Left lung (tissue), 10 donors: ENCODE results near the gene NFE2. TPM values are rescaled to one million over a fixed set of nuclear protein-coding genes. Genes with fewer than 3 reads are reported as not detected.

Experiments used
- ATAC-seq: fragments of 200-7000 bp; cut with Tn5 transposase; one replicate; pipeline ENCODE4 v1.9.1; 2020; ENCODE audit warnings: moderate library complexity
- DNase-seq, 4 donors: peaks; one replicate each; pipeline ENCODE4 v3.0.0-alpha.2; 2013 to 2020
- H3K27ac ChIP-seq, 2 donors: fragments of 200-600 bp; sonication (generic) in 1 of 2; one replicate each; pipeline versions ENCODE4 v1.5.0 to v1.8.0; 2020 to 2021
- H3K27me3 ChIP-seq, 2 donors: fragments of 200-600 bp; sonication (generic) in 1 of 2; one replicate each; pipeline versions ENCODE4 v1.5.0 to v1.8.0; 2020 to 2021
- H3K36me3 ChIP-seq, 2 donors: fragments of 200-600 bp; sonication (generic) in 1 of 2; one replicate each; pipeline versions ENCODE4 v1.5.0 to v1.8.0; 2020 to 2021
- H3K4me1 ChIP-seq, 2 donors: fragments of 200-600 bp; one replicate each; pipeline ENCODE4 v1.8.0; 2021
- H3K4me3 ChIP-seq, 2 donors: fragments of 200-600 bp; sonication (generic) in 1 of 2; one replicate each; pipeline versions ENCODE4 v1.5.0 to v1.8.0; 2020 to 2021; ENCODE audit warnings: mild to moderate bottlenecking in 1 of 2
- H3K9me3 ChIP-seq, 2 donors: fragments of 200-600 bp; sonication (generic) in 1 of 2; one replicate each; pipeline versions ENCODE4 v1.5.0 to v1.8.0; 2020 to 2021
- intact Hi-C, 2 donors: fragments of 100-400 bp; cut with DNase I; formaldehyde crosslinking; loops; one replicate each; pipeline versions ENCODE4 v1.11.2 to v1.14.2; 2022
- polyA plus RNA-seq, 6 donors: library from polyadenylated mRNA; unstranded; fragments of 120-200 nt; gene quantifications; one replicate each; pipeline ENCODE4 v1.2.1, GENCODE V29; 2013; ENCODE audit not compliant: insufficient read length in 6 of 6
- total RNA-seq, 2 donors: library from RNA; stranded (reverse); fragmentation: NEBNext Ultra II Directional; extraction: Animal tissue kit (Norgen Biotek cat#: 25700); gene quantifications; one replicate each; pipeline ENCODE4 v1.2.1, GENCODE V29; 2021
- TF ChIP-seq, protein P1 (sequence below), 2 donors: fragments of 200-600 bp; sonication (generic) in 1 of 2; IDR thresholded peaks; one replicate each; pipeline versions ENCODE4 v1.5.0 to v1.8.0; 2021; ENCODE audit warnings: antibody characterized with exemption in 2 of 2
- donor health status: DM: no; HTN: yes; CAD: no.
- donor health status: DM: no; HTN: no; CAD: no.

NFE2 gene
- total and polyA plus RNA-seq, 8 donors, result 2.9 to 21.3 (median 5.7) TPM

DNA sequence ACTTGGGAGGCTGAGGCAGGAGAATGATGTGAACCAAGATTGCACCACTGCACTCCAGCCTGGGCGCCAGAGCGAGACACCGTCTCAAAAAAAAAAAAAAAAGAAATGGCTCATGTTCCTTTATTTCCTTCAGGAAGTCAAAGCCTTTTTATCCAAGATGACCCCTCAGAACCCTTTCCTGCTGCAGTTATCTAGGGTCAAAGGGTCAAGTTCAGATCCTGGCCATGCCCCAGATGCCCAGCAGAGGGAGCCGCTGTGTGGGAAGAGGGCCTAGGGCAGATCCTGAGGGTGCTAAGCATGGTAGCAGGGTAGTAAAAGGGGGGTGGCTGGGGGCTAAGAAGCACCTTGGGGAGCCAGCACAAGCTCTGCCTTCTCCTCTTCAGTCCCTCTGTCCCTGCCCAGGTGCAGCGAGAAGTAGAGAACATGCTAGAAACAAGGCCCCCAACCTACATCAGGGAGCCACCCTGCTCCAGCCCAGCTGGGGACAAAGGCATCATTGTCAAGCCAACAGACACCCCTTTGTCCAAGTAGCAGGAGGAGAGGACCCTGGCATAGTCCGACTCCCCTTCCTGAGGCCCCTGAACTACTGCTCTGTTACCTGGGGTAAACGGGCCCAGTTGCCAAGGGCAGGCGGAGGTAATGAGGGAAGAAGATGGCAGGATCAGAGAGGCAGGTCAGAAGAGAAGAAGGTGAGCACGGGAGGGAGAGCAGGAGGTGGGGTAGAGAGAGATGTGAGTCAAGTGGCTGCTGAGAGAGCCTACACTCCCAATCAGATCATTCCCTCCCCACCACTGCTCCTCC lies 6.5 kb downstream of the NFE2 start:
- peak in 2 of 4 donors; percentile 60 to 89 for DNase-seq
- Histone ChIP-seq H3K4me3 (peak overlapping the region in 1 of 2 donors; percentile 21), H3K27me3 (peaks cover 0 to 9% of the 10 kb centered on the region in 2 donors), H3K27ac (peak overlapping the region in 1 of 2 donors; percentile 86), H3K4me1 (peaks cover 0 to 83% of the 10 kb centered on the region in 2 donors), H3K9me3 (no peaks in the 10 kb centered on the region), H3K36me3 (peaks cover 0 to 39% of the 10 kb centered on the region in 2 donors)
- peak; percentile 90 for ATAC-seq
- intact Hi-C loops, result loop anchor here in 1 of 2 donors (10.0 kb wide), 1 partner anchor 70 kb away; the partner anchor contains the start of gene GPR84
- TF ChIP-seq, protein P1, sequence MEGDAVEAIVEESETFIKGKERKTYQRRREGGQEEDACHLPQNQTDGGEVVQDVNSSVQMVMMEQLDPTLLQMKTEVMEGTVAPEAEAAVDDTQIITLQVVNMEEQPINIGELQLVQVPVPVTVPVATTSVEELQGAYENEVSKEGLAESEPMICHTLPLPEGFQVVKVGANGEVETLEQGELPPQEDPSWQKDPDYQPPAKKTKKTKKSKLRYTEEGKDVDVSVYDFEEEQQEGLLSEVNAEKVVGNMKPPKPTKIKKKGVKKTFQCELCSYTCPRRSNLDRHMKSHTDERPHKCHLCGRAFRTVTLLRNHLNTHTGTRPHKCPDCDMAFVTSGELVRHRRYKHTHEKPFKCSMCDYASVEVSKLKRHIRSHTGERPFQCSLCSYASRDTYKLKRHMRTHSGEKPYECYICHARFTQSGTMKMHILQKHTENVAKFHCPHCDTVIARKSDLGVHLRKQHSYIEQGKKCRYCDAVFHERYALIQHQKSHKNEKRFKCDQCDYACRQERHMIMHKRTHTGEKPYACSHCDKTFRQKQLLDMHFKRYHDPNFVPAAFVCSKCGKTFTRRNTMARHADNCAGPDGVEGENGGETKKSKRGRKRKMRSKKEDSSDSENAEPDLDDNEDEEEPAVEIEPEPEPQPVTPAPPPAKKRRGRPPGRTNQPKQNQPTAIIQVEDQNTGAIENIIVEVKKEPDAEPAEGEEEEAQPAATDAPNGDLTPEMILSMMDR (IDR thresholded peaks at IDR 0.05), result peak; percentile 61 to 84

DNA sequence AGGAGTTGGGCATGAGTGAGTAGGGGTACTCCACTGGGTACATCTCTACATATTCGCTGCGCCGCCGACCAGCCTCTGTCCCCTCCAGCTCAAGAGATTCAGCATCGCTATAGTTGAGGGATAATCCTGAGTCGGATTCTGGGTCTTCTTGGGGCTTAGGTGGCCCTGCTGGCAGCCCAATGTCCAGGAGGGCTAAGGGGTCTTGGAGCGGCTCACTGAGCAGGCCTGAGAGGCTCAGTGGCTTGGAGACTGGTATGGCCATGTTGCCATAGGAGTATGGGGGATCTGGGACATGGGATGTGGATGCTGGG lies 7.9 kb downstream of the NFE2 start:
- Histone ChIP-seq H3K4me1 (peaks cover 0 to 83% of the 10 kb centered on the region in 2 donors), H3K27ac (no peak overlapping the region), H3K36me3 (peaks cover 0 to 49% of the 10 kb centered on the region in 2 donors), H3K9me3 (no peaks in the 10 kb centered on the region), H3K4me3 (no peak overlapping the region), H3K27me3 (no peaks in the 10 kb centered on the region)
- TF ChIP-seq, protein P1 (IDR thresholded peaks at IDR 0.05), result no peak
- DNase-seq (no peak), ATAC-seq (no peak)
- intact Hi-C loops, result loop anchor here in 1 of 2 donors (10.0 kb wide), 1 partner anchor 72 kb away; the partner anchor contains the start of gene GPR84

DNA sequence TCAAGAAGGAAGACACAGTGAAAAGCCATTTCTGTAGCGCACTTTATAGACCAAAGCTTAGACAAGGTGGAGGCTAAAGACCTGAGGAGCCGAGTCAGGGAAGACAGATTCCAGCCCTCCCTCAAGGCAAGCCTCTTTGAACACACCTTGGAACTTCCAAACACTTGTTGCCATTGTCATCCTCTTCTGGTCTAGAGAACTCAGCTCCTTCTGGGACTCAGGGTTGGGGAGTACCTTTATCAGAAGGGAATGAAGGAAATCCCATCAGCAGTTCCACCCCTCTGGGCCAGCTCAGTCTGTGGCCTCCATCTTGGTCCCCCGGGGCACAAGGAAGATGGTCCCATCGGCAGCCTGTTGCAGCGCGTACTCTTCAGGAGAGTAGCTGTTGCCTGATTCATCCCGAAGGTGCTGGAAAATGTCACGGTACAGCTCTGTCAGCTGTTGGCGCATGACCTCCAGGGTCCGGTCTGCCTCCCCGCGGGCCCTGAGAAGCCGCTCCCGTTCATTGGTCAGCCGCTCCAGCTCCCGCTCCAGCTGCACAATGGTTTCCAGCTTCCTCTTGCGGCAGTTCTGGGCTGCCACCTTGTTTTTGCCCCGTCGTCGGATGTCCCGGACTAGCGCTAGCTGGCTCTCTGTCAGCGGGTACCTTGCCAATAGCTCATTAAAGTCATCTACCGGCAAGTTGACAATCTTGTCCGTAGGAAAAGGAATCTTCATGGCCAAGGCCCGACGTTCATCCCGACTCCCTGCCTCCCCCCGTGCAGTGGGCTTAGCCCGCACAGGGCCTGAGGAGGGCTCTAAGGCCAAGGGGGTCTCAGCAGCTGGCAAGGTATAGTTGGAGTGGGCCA lies 8.5 kb downstream of the NFE2 start:
- H3K4me3 ChIP-seq, result no peak overlapping the region
- intact Hi-C loops, result loop anchor here in 1 of 2 donors (10.0 kb wide), 1 partner anchor 72 kb away; the partner anchor contains the start of gene GPR84
- H3K27me3 ChIP-seq, result no peaks in the 10 kb centered on the region
- H3K27ac ChIP-seq, result no peak overlapping the region
- peaks cover 0 to 55% of the 10 kb centered on the region in 2 donors for H3K36me3 ChIP-seq
- DNase-seq (no peak), ATAC-seq (no peak)
- peaks cover 0 to 84% of the 10 kb centered on the region in 2 donors for H3K4me1 ChIP-seq
- TF ChIP-seq, protein P1 (IDR thresholded peaks at IDR 0.05), result no peak
- H3K9me3 ChIP-seq, result no peaks in the 10 kb centered on the region

DNA sequence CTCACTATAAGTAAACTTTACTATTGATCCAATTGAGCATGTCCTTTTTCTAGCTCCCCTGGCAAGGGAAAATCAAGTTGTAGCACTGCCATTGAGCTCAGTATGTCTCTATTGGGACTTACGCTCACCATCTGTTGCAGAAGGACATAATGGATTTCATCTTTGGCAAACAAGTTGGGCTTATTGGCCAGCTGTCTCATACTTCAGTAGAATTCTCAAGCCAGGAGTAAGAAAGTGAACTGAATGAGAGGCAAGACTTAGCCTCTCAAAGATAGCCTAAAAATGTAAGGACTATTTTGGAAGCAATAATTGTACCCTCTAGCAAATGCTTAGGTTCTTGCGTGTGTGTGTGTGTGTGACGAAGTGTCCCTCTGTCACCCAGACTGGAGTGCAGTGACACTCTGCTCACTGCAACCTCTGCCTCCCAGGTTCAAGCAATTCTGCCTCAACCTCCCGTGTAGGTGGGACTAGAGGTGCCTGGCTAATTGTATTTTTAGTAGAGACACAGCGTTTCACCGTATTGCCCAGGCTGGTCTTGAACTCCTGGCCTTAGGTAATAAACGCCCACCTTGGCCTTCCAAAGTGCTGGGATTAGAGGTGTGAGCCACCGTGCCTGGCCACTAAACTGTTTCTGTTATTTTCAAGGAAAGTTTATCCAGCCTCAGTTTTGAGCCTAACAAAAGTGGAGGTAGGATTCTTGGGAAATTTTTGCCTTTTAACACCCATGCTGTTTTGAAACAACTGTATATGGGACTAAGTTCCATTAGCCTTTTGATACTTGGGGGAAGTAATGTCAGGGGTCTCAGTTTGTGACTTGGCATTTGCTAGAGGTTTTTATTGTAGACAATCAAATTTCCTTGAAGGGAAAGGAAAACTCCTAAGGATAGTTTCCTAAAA lies 13.3 kb downstream of the NFE2 start:
- H3K36me3 ChIP-seq, result peaks cover 10 to 90% of the 10 kb centered on the region in 2 donors

More for the DNA sequence above, 13.3 kb downstream of the NFE2 start:
- H3K4me1 ChIP-seq, result peaks cover 22 to 82% of the 10 kb centered on the region in 2 donors
- no peak for ATAC-seq
- H3K9me3 ChIP-seq, result no peaks in the 10 kb centered on the region
- intact Hi-C loops, result no loop called here
- no peak for DNase-seq
- H3K27ac ChIP-seq, result no peak overlapping the region
- no peaks in the 10 kb centered on the region for H3K27me3 ChIP-seq
- no peak overlapping the region for H3K4me3 ChIP-seq
- TF ChIP-seq, protein P1 (IDR thresholded peaks at IDR 0.05), result no peak
